ENCODE data around the gene TNIP1. TPM values are rescaled to one million over a fixed set of nuclear protein-coding genes. Genes with fewer than 3 reads are reported as not detected.

Gene TNIP1
- polyA plus RNA-seq, 1 of the 3 experiments (the other 2 are of a cell fraction): 46.2 TPM

GRCh38 chr5:151041577-151042268 is 39.1 kb downstream of the TNIP1 start:
- H3K9me2 ChIP-seq: no peaks in the 10 kb centered on the region
- H3K4me1 ChIP-seq (ENCODE audit: control insufficient read depth in 1 of 2, insufficient read depth in 2 of 2, low read depth in 1 of 2, low read length in 1 of 2): peaks cover 0 to 26% of the 10 kb centered on the region in 2 experiments; a peak in 2 of 4 replicates
- no peaks in the 10 kb centered on the region for H3K79me2 ChIP-seq (ENCODE audit: insufficient read depth)
- no peaks in the 10 kb centered on the region for H3K9me3 ChIP-seq
- H2AFZ ChIP-seq (ENCODE audit: low read depth): no peak overlapping the region
- H3K4me2 ChIP-seq: no peak overlapping the region
- H4K20me1 ChIP-seq (ENCODE audit: insufficient read depth): no peaks in the 10 kb centered on the region
- no peak overlapping the region for H3K27ac ChIP-seq (ENCODE audit: low read depth in 2 of 2, low read length in 1 of 2)
- H3K9ac ChIP-seq: no peak overlapping the region
- peaks cover 35 to 46% of the 10 kb centered on the region in 2 experiments for H3K36me3 ChIP-seq (replicated peaks in 1 of 2; ENCODE audit: control insufficient read depth in 1 of 2, insufficient read depth in 2 of 2, low read length in 1 of 2)
- H3F3A ChIP-seq (replicated peaks; ENCODE audit: insufficient read depth): peaks cover 18% of the 10 kb centered on the region
- POLR2A ChIA-PET: no interaction called here
- CTCF ChIA-PET: interaction anchor here (1.2 to 9.6 kb wide), 3 partner anchors 8 to 197 kb away, joined by 4 to 93 read pairs (median 19); no protein-coding TSS in a partner anchor
- DNase-seq: no peak
- H3K27me3 ChIP-seq (ENCODE audit: insufficient read depth): no peaks in the 10 kb centered on the region
- H3K4me3 ChIP-seq (ENCODE audit: low read depth in 2 of 2, low read length in 1 of 2): no peak overlapping the region
- 97% methylated on average over 11 of the region's 11 CpGs for WGBS (ENCODE audit: low lambda C conversion rate)
- TF ChIP-seq NFIC (IDR thresholded peaks at IDR 0.05; ENCODE audit: borderline replicate concordance): no peak
- no peak for TF ChIP-seq SIN3A (IDR thresholded peaks at IDR 0.05; ENCODE audit: borderline replicate concordance, low read depth, low read length)
- no peak for TF ChIP-seq CTCF (IDR thresholded peaks at IDR 0.05)
- TF ChIP-seq RAD21 (IDR thresholded peaks at IDR 0.05; ENCODE audit: low read length): no peak

DNA sequence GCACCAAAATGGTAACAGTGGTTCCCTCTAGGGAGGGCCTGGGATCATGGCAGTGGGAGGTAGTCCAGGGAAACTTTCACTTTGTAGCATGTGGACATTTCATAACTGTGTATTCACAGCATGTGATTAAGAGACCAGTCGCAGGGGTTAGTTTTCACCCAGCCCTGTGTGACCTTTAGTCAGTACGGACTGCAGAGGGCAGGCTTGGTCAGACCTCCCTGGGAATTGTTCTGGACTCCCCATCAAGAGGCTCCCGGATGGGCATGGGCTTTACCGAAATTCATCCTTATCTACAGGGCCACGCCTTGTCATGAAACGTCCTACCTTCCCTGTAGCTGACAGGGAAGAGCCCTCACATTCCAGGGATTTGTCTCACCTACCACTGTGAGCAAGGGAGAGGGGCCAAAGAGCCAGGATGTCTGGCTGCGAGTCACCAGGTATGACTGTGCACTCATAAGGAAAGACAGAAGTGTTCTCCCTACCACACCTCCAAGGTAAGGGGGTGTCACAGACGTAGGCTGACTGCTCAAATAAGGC is 40.6 kb downstream of the TNIP1 start:
- ChIA-PET POLR2A (interaction anchor here (2.1 kb wide), 1 partner anchor 20 kb away, joined by 6 read pairs; the partner anchor contains the start of gene GPX3), CTCF (interaction anchor here (1.0 to 9.6 kb wide), 5 partner anchors 9 to 199 kb away, joined by 3 to 93 read pairs (median 4); no protein-coding TSS in a partner anchor)
- no peak overlapping the region for H2AFZ ChIP-seq (ENCODE audit: low read depth)
- no peaks in the 10 kb centered on the region for H4K20me1 ChIP-seq (ENCODE audit: insufficient read depth)
- no peak overlapping the region for H3K9ac ChIP-seq
- H3K4me3 ChIP-seq (ENCODE audit: low read depth in 2 of 2, low read length in 1 of 2): no peak overlapping the region
- WGBS (ENCODE audit: low lambda C conversion rate): 80% methylated on average over 8 of the region's 8 CpGs
- no peaks in the 10 kb centered on the region for H3K9me3 ChIP-seq
- no peak for DNase-seq
- no peak overlapping the region for H3K4me2 ChIP-seq
- peaks cover 18% of the 10 kb centered on the region for H3F3A ChIP-seq (replicated peaks; ENCODE audit: insufficient read depth)
- TF ChIP-seq FOSL2 (IDR thresholded peaks at IDR 0.05; ENCODE audit: borderline replicate concordance, low read depth) (peak; percentile 12; the same call in 1 of the 2 replicates), RCOR1 (IDR thresholded peaks at IDR 0.05; ENCODE audit: low read length) (no peak)
- no peaks in the 10 kb centered on the region for H3K79me2 ChIP-seq (ENCODE audit: insufficient read depth)
- peaks cover 33 to 48% of the 10 kb centered on the region in 2 experiments for H3K36me3 ChIP-seq (replicated peaks in 1 of 2; ENCODE audit: control insufficient read depth in 1 of 2, insufficient read depth in 2 of 2, low read length in 1 of 2)
- H3K27me3 ChIP-seq (ENCODE audit: insufficient read depth): no peaks in the 10 kb centered on the region
- H3K4me1 ChIP-seq (ENCODE audit: control insufficient read depth in 1 of 2, insufficient read depth in 2 of 2, low read depth in 1 of 2, low read length in 1 of 2): peaks cover 0 to 26% of the 10 kb centered on the region in 2 experiments; a peak in 2 of 4 replicates
- H3K9me2 ChIP-seq: no peaks in the 10 kb centered on the region
- H3K27ac ChIP-seq (ENCODE audit: low read depth in 2 of 2, low read length in 1 of 2): no peak overlapping the region

DNA sequence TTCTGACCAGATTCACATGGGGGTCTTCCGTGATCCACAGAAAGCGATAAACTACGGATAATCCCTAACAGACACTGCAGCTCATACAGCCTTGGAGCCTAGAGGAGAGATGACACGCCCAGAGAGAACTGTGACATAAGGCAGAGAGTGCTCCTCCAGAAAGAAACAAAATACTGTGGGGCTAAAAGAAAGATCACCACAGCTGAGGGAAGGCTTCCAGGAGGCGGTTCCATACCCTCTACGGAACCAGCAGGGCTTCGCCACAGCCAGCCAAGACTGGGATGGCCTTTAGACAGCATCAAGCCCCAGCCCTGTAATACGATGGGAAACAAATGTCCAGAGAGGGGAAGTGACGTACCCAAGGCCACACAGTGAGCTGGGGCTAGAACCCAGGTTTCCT is 41.2 kb downstream of the TNIP1 start:
- CTCF ChIA-PET: interaction anchor here (1.3 to 9.6 kb wide), 4 partner anchors 10 to 86 kb away, joined by 4 to 93 read pairs (median 9); no protein-coding TSS in a partner anchor
- H3K9me2 ChIP-seq: no peaks in the 10 kb centered on the region
- POLR2A ChIA-PET: interaction anchor here (2.1 kb wide), 1 partner anchor 19 kb away, joined by 6 read pairs; the partner anchor contains the start of gene GPX3
- no peak for DNase-seq
- peaks cover 18% of the 10 kb centered on the region for H3F3A ChIP-seq (replicated peaks; ENCODE audit: insufficient read depth)
- peaks cover 33 to 54% of the 10 kb centered on the region in 2 experiments for H3K36me3 ChIP-seq (replicated peaks in 1 of 2; ENCODE audit: control insufficient read depth in 1 of 2, insufficient read depth in 2 of 2, low read length in 1 of 2)
- no peak overlapping the region for H3K9ac ChIP-seq
- H3K79me2 ChIP-seq (ENCODE audit: insufficient read depth): no peaks in the 10 kb centered on the region
- peaks cover 0 to 26% of the 10 kb centered on the region in 2 experiments; a peak in 2 of 4 replicates for H3K4me1 ChIP-seq (ENCODE audit: control insufficient read depth in 1 of 2, insufficient read depth in 2 of 2, low read depth in 1 of 2, low read length in 1 of 2)
- H3K4me2 ChIP-seq: no peak overlapping the region
- no peak overlapping the region for H3K27ac ChIP-seq (ENCODE audit: low read depth in 2 of 2, low read length in 1 of 2)
- H3K4me3 ChIP-seq (ENCODE audit: low read depth in 2 of 2, low read length in 1 of 2): no peak overlapping the region
- H3K9me3 ChIP-seq: no peaks in the 10 kb centered on the region
- no peaks in the 10 kb centered on the region for H3K27me3 ChIP-seq (ENCODE audit: insufficient read depth)
- no peak overlapping the region for H2AFZ ChIP-seq (ENCODE audit: low read depth)
- no peaks in the 10 kb centered on the region for H4K20me1 ChIP-seq (ENCODE audit: insufficient read depth)
- 94% methylated on average over 9 of the region's 9 CpGs for WGBS (ENCODE audit: low lambda C conversion rate)
- TF ChIP-seq USF2 (IDR thresholded peaks at IDR 0.05; ENCODE audit: borderline replicate concordance, low read depth, low read length): no peak
- no peak for TF ChIP-seq EP300 (IDR thresholded peaks at IDR 0.05; ENCODE audit: borderline replicate concordance in 1 of 2, low read depth in 1 of 2, low read length in 1 of 2)
- TF ChIP-seq CTCF (IDR thresholded peaks at IDR 0.05): no peak
- TF ChIP-seq TEAD4 (IDR thresholded peaks at IDR 0.05; ENCODE audit: borderline replicate concordance, insufficient read depth): no peak
- TF ChIP-seq RCOR1 (IDR thresholded peaks at IDR 0.05; ENCODE audit: low read length): no peak
- no peak for TF ChIP-seq NFIC (IDR thresholded peaks at IDR 0.05; ENCODE audit: borderline replicate concordance)
- no peak for TF ChIP-seq FOXM1 (IDR thresholded peaks at IDR 0.05; ENCODE audit: low read depth)
- TF ChIP-seq PBX3 (IDR thresholded peaks at IDR 0.05): no peak
- no peak for TF ChIP-seq CHD2 (IDR thresholded peaks at IDR 0.05; ENCODE audit: low read length, partially characterized antibody)

Measured in SK-N-SH (cell line).